22Rv1 (cell line): ENCODE data around the gene PDK2.
A peak's percentile ranks its signal among the peaks of the same experiment; 100 is the strongest.

Experiments used
- H3K27ac ChIP-seq: fragments of 450-650 bp; 2 replicates; pipeline ENCODE4 v1.5.1; 2017
- ZFX ChIP-seq: fragments of 450-650 bp; IDR thresholded peaks from 2 replicates; pipeline ENCODE4 v1.6.1; 2017; ENCODE audit warnings: antibody characterized with exemption, borderline replicate concordance
- TF ChIP-seq, protein P1 (sequence below): fragments of 450-650 bp; IDR thresholded peaks from 2 replicates; pipeline ENCODE4 v1.5.1; 2017; ENCODE audit warnings: mild to moderate bottlenecking

The PDK2 gene

DNA sequence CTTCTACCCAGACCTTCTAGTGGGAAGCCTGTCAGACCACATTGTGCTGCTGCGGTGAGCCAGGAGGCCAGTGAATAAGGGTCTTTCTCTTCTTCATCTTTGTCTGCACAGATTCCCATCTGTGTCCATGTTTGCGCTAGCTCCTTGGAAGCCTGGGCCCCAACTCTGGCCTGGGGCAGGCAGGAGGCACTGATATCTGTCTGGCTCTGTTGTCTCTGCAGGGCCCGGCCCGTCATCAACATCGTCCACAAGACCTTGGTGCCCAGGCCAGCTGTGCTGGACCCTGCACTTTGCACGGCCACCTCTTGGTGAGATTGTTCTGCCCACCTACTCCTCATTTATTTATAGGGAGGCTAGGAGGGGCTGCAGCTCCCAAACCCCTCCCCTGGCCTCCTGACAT is 20.9 kb upstream of the PDK2 start:
- TF ChIP-seq ZFX, result no peak
- TF ChIP-seq, protein P1, sequence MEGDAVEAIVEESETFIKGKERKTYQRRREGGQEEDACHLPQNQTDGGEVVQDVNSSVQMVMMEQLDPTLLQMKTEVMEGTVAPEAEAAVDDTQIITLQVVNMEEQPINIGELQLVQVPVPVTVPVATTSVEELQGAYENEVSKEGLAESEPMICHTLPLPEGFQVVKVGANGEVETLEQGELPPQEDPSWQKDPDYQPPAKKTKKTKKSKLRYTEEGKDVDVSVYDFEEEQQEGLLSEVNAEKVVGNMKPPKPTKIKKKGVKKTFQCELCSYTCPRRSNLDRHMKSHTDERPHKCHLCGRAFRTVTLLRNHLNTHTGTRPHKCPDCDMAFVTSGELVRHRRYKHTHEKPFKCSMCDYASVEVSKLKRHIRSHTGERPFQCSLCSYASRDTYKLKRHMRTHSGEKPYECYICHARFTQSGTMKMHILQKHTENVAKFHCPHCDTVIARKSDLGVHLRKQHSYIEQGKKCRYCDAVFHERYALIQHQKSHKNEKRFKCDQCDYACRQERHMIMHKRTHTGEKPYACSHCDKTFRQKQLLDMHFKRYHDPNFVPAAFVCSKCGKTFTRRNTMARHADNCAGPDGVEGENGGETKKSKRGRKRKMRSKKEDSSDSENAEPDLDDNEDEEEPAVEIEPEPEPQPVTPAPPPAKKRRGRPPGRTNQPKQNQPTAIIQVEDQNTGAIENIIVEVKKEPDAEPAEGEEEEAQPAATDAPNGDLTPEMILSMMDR, result no peak
- H3K27ac ChIP-seq, result no peak overlapping the region

DNA sequence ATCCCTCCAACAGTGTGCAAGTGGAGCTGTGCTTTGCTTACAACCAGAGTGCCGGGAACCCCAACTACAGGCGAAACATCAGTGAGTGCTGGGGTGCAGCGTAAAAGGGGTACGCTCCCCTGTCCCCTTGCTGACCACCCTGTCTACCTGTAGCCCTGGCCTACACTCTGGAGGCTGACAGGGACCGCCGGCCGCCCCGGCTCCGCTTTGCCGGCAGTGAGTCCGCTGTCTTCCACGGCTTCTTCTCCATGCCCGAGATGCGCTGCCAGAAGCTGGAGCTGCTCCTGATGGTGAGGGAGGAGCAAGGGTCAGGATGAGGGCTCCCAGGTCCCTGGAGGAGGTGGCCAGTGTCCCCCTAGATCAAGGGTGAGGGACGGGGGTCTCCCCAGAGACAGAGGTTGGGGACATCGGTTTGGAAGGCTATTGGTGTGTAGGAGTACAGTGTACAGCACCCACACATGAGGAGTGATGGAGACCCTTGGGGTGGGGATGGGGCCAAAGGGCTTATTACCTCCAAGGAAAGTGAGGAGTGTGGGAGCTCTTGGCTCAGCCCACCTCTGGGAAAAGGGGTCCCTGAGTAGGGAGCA is 19.6 kb upstream of the PDK2 start:
- TF ChIP-seq ZFX, result no peak
- TF ChIP-seq, protein P1, result no peak
- no peak overlapping the region for H3K27ac ChIP-seq

DNA sequence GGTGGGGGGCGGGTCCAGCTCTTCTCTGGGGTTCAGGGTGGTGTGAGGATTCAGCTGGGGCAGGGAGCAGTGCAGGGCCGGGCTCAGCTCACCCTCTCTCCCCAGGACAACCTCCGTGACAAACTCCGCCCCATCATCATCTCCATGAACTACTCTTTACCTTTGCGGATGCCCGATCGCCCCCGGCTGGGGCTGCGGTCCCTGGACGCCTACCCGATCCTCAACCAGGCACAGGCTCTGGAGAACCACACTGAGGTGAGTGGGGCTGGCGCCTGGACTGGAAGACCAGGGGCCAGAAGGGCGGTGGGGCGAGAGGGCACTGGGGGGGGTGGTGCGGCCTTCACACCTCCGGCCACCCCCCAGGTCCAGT is 18.9 kb upstream of the PDK2 start:
- TF ChIP-seq, protein P1, result no peak
- no peak for TF ChIP-seq ZFX
- H3K27ac ChIP-seq, result no peak overlapping the region

DNA sequence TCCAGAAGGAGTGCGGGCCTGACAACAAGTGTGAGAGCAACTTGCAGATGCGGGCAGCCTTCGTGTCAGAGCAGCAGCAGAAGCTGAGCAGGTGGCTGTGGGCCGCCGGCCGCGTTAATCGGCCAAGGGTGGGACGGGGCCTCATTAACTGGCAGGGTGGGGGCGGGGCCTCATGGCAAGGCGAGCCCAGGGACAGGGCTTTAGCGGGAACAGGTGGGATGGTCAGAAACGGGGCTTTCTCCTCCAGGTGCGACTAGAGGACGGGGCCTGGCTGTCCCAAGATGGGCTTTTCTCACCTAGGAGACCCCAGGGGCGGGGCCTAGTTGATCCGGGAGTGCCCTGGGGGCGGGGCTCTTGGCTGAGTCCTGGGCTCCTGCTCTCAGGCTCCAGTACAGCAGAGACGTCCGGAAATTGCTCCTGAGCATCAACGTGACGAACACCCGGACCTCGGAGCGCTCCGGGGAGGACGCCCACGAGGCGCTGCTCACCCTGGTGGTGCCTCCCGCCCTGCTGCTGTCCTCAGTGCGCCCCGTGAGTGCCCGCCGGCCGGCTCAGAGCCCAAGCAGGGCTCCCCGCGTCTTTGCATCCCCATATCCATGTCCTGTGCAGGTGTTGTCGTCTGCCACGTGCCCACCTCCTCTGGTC is 18.4 kb upstream of the PDK2 start:
- TF ChIP-seq, protein P1, result no peak
- no peak for TF ChIP-seq ZFX
- H3K27ac ChIP-seq, result no peak overlapping the region

DNA sequence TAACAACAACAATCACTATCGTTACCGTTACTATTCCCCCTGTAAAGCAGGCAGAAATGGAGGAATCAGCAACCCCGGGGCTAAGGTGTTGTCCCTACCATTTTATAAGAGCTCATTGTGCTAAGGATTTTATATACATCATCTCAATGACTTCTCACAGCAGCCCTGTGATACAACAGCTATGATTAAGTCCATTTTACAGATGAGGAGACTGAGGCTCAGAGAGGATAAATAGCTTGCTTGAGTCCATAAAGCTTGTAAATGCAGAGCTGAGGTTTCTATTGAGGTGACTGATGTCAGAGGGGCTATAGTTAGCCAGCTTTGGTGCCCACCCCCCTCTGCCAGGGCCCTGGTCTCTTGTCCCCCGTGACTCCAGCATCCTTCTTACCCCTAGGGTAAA is 16.7 kb upstream of the PDK2 start:
- H3K27ac ChIP-seq, result no peak overlapping the region
- TF ChIP-seq, protein P1, result no peak
- no peak for TF ChIP-seq ZFX

DNA sequence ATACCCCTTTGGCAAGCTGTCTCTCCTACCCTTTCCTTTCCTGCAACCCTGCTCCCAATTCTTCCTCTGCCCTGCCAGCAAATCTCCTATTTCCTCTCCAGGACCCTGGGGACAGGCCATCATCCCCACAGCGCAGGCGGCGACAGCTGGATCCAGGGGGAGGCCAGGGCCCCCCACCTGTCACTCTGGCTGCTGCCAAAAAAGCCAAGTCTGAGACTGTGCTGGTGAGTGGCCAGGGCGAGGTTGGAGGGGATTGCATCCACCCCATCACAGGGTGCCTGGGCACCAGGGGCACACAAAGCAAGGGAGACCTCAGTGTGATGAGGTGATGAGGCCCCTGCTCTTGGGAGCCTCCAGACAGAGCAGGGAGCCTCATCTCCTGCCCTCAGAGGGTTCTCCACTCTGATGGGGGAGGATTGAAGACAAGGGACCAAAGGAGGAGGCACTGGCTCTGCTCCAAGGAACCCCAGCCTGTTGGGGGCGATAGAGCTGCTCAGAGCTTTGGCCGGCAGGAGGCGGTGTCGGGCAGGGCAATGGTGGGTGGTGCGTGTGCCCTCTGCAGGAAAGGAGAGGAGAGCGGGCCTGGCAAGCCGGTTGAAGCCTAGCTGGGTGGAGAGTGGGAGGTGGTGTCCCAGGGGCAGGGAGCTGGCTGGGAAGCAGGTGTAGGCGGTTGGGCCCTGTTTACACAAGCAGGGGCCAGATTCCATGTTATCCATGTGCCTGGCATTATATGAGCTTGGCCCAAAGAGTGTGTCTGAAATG is 15.6 kb upstream of the PDK2 start:
- no peak for TF ChIP-seq ZFX
- TF ChIP-seq, protein P1, result peak; percentile 78
- no peak overlapping the region for H3K27ac ChIP-seq

DNA sequence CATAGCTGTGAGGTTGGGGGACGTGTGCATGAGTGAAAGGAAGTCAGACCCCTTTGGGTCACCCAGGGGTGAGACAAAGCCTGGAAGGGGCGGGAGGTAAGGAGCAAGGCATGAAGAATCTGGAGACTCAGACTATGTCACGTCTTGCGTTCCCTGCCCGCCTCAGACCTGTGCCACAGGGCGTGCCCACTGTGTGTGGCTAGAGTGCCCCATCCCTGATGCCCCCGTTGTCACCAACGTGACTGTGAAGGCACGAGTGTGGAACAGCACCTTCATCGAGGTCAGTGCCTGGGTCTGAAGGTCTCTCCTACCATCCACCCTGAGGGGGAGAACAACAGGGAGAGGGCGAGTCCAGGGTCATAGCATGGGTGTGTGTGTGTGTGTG is 15.1 kb upstream of the PDK2 start:
- H3K27ac ChIP-seq, result no peak overlapping the region
- TF ChIP-seq, protein P1, result no peak
- TF ChIP-seq ZFX, result no peak
